SU-DHL-6 (cell line): ENCODE measurements around the gene ANKRD33.

Experiments used
- H2AFZ ChIP-seq: fragments of 200-600 bp; sonication (generic); 2 replicates; pipeline ENCODE4 v1.6.1; 2014; ENCODE audit warnings: low read depth, mild to moderate bottlenecking, moderate library complexity, mixed read lengths, antibody characterized with exemption, low read length; ENCODE audit not compliant: severe bottlenecking
- H3F3A ChIP-seq: fragments of 200-600 bp; shearing (Covaris generic); 2 replicates; pipeline ENCODE4 v1.6.0; 2016; ENCODE audit warnings: antibody characterized with exemption, mild to moderate bottlenecking; ENCODE audit not compliant: insufficient read depth
- H3K27ac ChIP-seq: fragments of 200-600 bp; sonication (generic); 2 replicates; pipeline ENCODE4 v1.5.1; 2016; ENCODE audit warnings: low read depth, mild to moderate bottlenecking, low read length, moderate library complexity, mixed read lengths
- H3K27me3 ChIP-seq: fragments of 200-600 bp; sonication (generic), shearing (Covaris generic); 2 replicates; pipeline ENCODE4 v1.6.0; 2014; ENCODE audit warnings: mild to moderate bottlenecking, low read length
- H3K36me3 ChIP-seq: fragments of 200-600 bp; sonication (generic); 2 replicates; pipeline ENCODE4 v1.6.1; 2014; ENCODE audit warnings: mild to moderate bottlenecking, low read length, mixed read lengths
- H3K4me2 ChIP-seq: fragments of 300-600, 200-600 bp; shearing (Covaris generic), sonication (generic); 2 replicates; pipeline ENCODE4 v1.6.0; 2014; ENCODE audit warnings: low read length, low read depth, mild to moderate bottlenecking; ENCODE audit not compliant: poor library complexity, severe bottlenecking
- H3K4me3 ChIP-seq: fragments of 200-600 bp; sonication (generic); 2 replicates; pipeline ENCODE4 v1.5.1; 2014; ENCODE audit warnings: antibody characterized with exemption, low read length, mild to moderate bottlenecking, mixed read lengths; ENCODE audit not compliant: insufficient read depth, poor library complexity, severe bottlenecking
- H3K79me2 ChIP-seq: fragments of 200-600 bp; sonication (generic); 2 replicates; pipeline ENCODE4 v1.6.1; 2014; ENCODE audit warnings: mild to moderate bottlenecking, low read length, moderate library complexity; ENCODE audit not compliant: insufficient read depth
- H3K9ac ChIP-seq: fragments of 200-600 bp; sonication (generic); 2 replicates; pipeline ENCODE4 v1.7.0; 2014; ENCODE audit warnings: mild to moderate bottlenecking, low read length
- H3K9me2 ChIP-seq: fragments of 200-600 bp; sonication (generic); replicated peaks from 2 replicates; pipeline ENCODE4 v1.6.1; 2014; ENCODE audit warnings: low read length; ENCODE audit not compliant: insufficient read depth
- H3K9me3 ChIP-seq: fragments of 200-600 bp; sonication (generic); 2 replicates; pipeline ENCODE4 v1.6.1; 2014; ENCODE audit warnings: low read length, mixed read lengths; ENCODE audit not compliant: insufficient read depth
- H4K20me1 ChIP-seq: fragments of 200-600 bp; sonication (generic); 2 replicates; pipeline ENCODE4 v1.6.1; 2014; ENCODE audit warnings: low read depth, mild to moderate bottlenecking, antibody characterized with exemption, low read length, moderate library complexity, mixed read lengths
- EZH2phosphoT487 ChIP-seq: fragments of 200-600 bp; sonication (generic), shearing (Covaris generic); conservative IDR thresholded peaks from 2 replicates; pipeline ENCODE4 v1.6.1; 2018; ENCODE audit warnings: mild to moderate bottlenecking, antibody characterized with exemption, low read length, moderate library complexity, mixed read lengths
- TF ChIP-seq, protein P1 (sequence below): fragments of 200-600 bp; sonication (generic); IDR thresholded peaks from one replicate; pipeline ENCODE4 v1.5.1; 2017; ENCODE audit warnings: antibody characterized with exemption, mild to moderate bottlenecking, low read length, moderate library complexity; ENCODE audit not compliant: insufficient read depth, poor library complexity, severe bottlenecking

The ANKRD33 gene

DNA sequence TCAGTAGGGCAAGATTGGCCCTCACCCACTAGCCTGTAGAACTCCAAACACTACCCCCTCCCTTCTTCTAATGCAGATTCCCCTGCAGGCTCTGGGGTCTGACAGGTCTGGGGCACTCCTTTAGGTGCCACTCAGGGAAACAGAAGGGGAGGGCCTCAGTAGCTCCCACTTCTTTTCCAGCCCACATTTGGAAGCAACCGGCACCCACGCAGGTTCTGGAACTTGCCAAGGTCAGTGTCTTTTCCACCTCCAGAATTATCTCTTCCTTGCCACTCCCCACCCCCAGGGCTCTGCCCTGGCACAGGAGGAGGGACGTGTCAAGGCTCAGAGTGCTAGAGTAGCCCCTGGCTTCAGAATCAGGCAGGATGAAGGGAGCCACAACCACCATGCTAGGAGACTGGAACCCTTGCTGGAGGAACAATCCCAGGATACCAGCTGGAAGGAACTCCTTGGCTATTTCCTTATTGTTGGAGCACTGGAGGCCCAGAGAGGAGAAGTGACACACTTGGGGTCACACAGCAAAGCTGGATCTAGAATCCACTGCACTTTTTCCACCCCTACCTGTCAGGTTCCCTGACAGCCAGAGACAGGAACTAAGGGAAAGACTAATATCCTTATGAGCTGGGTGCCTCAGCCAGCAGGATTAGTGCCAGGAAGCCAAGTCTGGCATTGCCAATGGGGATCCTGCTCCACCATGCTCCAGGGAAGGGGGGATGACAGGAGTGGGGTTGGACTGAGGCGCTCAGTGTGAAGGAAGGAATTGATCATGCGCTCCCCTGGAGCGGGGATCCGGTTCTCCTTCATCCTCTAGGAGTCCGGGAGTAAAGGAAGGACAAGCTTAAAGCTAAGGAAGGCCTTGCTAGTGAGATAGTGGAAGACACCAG lies 37.6 kb upstream of the ANKRD33 start:
- Histone ChIP-seq H3F3A (no peaks in the 10 kb centered on the region), H4K20me1 (no peaks in the 10 kb centered on the region), H3K9me2 (no peaks in the 10 kb centered on the region), H3K9ac (no peak overlapping the region), H3K4me3 (no peak overlapping the region), H3K36me3 (no peaks in the 10 kb centered on the region), H3K27ac (no peak overlapping the region), H3K4me2 (no peak overlapping the region), H3K9me3 (no peaks in the 10 kb centered on the region), H2AFZ (no peak overlapping the region), H3K79me2 (no peaks in the 10 kb centered on the region), H3K27me3 (no peaks in the 10 kb centered on the region)
- TF ChIP-seq, protein P1, sequence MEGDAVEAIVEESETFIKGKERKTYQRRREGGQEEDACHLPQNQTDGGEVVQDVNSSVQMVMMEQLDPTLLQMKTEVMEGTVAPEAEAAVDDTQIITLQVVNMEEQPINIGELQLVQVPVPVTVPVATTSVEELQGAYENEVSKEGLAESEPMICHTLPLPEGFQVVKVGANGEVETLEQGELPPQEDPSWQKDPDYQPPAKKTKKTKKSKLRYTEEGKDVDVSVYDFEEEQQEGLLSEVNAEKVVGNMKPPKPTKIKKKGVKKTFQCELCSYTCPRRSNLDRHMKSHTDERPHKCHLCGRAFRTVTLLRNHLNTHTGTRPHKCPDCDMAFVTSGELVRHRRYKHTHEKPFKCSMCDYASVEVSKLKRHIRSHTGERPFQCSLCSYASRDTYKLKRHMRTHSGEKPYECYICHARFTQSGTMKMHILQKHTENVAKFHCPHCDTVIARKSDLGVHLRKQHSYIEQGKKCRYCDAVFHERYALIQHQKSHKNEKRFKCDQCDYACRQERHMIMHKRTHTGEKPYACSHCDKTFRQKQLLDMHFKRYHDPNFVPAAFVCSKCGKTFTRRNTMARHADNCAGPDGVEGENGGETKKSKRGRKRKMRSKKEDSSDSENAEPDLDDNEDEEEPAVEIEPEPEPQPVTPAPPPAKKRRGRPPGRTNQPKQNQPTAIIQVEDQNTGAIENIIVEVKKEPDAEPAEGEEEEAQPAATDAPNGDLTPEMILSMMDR, result no peak
- no peak for TF ChIP-seq EZH2phosphoT487

DNA sequence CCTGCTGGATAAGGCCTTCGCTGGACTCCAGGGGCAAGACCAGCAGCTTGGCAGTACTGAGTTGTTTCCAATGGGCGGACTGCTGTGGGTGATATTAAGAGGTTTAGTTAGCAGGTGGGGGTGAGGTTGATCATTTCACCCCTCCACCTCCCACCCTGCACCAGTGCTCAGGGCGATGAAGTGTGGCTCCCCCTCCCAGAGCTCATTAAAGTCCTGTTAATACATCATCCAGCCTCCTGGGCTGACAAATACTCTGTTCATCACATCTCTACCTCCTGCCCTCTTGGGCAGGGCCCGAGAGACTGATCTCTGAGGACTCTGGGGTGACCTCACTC lies 37.0 kb upstream of the ANKRD33 start:
- no peak overlapping the region for H3K4me2 ChIP-seq
- H3F3A ChIP-seq, result no peaks in the 10 kb centered on the region
- no peak overlapping the region for H3K27ac ChIP-seq
- H3K9ac ChIP-seq, result no peak overlapping the region
- H3K27me3 ChIP-seq, result no peaks in the 10 kb centered on the region
- H2AFZ ChIP-seq, result no peak overlapping the region
- no peaks in the 10 kb centered on the region for H3K36me3 ChIP-seq
- TF ChIP-seq, protein P1, result no peak
- TF ChIP-seq EZH2phosphoT487, result no peak
- H3K4me3 ChIP-seq, result no peak overlapping the region
- no peaks in the 10 kb centered on the region for H3K79me2 ChIP-seq
- no peaks in the 10 kb centered on the region for H4K20me1 ChIP-seq
- no peaks in the 10 kb centered on the region for H3K9me2 ChIP-seq
- no peaks in the 10 kb centered on the region for H3K9me3 ChIP-seq

DNA sequence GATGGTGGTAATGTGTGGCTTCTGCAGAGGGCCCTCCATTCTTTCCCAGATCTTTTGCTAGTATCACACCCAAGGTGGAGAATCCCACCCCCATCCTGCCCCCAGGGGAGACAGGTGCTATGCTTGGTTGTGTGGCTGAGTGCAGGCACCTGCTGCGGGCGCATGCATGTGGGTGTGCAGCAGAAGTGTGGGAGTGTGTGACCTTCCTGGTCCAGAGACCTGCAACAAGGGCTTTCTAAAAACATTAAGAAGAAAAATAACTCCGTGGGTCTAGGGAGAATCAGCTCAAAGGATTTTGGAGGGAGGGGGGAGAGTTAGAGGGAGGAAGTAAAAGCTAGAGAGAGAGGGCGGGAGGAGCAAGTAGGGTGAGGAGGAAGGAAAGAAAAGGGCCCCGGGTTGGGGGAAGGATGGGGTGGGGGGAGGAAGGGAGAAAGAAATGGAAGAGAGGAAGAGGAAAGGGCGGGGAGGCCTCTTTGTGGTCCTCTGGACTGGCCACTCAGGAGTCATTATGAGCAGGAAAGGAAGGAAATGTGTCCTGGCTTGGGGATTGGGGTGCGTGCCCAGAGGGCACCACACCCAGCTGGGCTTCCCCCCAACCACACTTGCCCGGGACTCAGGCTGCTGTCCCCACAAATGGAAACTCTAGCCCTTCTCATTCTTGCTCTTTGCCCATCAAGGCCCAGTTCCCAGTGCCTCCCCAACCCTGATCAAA lies 36.3 kb upstream of the ANKRD33 start:
- no peak for TF ChIP-seq EZH2phosphoT487
- TF ChIP-seq, protein P1, result no peak
- no peak overlapping the region for H3K4me3 ChIP-seq
- no peak overlapping the region for H3K4me2 ChIP-seq
- no peaks in the 10 kb centered on the region for H3K27me3 ChIP-seq
- H3F3A ChIP-seq, result no peaks in the 10 kb centered on the region
- H3K79me2 ChIP-seq, result no peaks in the 10 kb centered on the region
- no peak overlapping the region for H3K9ac ChIP-seq
- no peak overlapping the region for H3K27ac ChIP-seq
- H3K36me3 ChIP-seq, result no peaks in the 10 kb centered on the region
- no peak overlapping the region for H2AFZ ChIP-seq
- H4K20me1 ChIP-seq, result no peaks in the 10 kb centered on the region
- no peaks in the 10 kb centered on the region for H3K9me3 ChIP-seq
- H3K9me2 ChIP-seq, result no peaks in the 10 kb centered on the region
